CD14-positive monocyte (primary cell): Measurements from ENCODE around the gene CUBN. TPM values are rescaled to one million over a fixed set of nuclear protein-coding genes. Genes with fewer than 3 reads are reported as not detected.

ENCODE experiments used
- DNase-seq, 3 donors: peaks; one replicate each; pipeline ENCODE4 v3.0.0-alpha.2; 2011 to 2022
- H2AFZ ChIP-seq: 2 replicates; pipeline ENCODE4 v1.6.0; 2012; ENCODE audit warnings: mild to moderate bottlenecking, low read depth, low read length, inconsistent platforms; ENCODE audit not compliant: insufficient read depth, poor library complexity, severe bottlenecking
- H3K27ac ChIP-seq, 2 donors: 1 replicate in 1 of 2; 2 replicates in 1 of 2; pipeline ENCODE4 v1.5.1; 2012 to 2013; ENCODE audit warnings: low read length in 2 of 2, control low read depth in 1 of 2, inconsistent platforms in 1 of 2, low read depth in 1 of 2, mild to moderate bottlenecking in 1 of 2
- H3K27me3 ChIP-seq, 2 donors: one replicate each; pipeline versions ENCODE4 v1.6.0 to v1.6.1; 2011 to 2013; ENCODE audit warnings: low read length in 2 of 2; ENCODE audit not compliant: control insufficient read depth in 2 of 2, insufficient read depth in 2 of 2
- H3K36me3 ChIP-seq, 2 donors: replicated peaks in 1 of 2; 1 replicate in 1 of 2; 2 replicates in 1 of 2; pipeline versions ENCODE4 v1.5.1 to v1.6.1; 2012 to 2013; ENCODE audit warnings: low read length in 2 of 2, control low read depth in 1 of 2, inconsistent platforms in 1 of 2, mild to moderate bottlenecking in 1 of 2; ENCODE audit not compliant: insufficient read depth in 2 of 2, control insufficient read depth in 1 of 2
- H3K4me1 ChIP-seq, 2 donors: 1 replicate in 1 of 2; 2 replicates in 1 of 2; pipeline versions ENCODE4 v1.5.1 to v1.6.1; 2012 to 2013; ENCODE audit warnings: low read length in 2 of 2, control low read depth in 1 of 2, inconsistent platforms in 1 of 2, mild to moderate bottlenecking in 1 of 2, moderate library complexity in 1 of 2; ENCODE audit not compliant: insufficient read depth in 2 of 2, control insufficient read depth in 1 of 2
- H3K4me2 ChIP-seq: replicated peaks from 2 replicates; pipeline ENCODE3; 2012; ENCODE audit warnings: low read length, moderate library complexity, mild to moderate bottlenecking; ENCODE audit not compliant: poor library complexity, severe bottlenecking; ENCODE audit errors: extremely low read depth
- H3K4me3 ChIP-seq, 3 experiments: fragments of 200-600 bp in 1 of 3; sonication (generic) in 1 of 3; replicated peaks in 1 of 3; 1 replicate in 2 of 3; 2 replicates in 1 of 3; pipeline ENCODE4 v1.5.1; 2011 to 2013; ENCODE audit warnings: low read length in 3 of 3, mild to moderate bottlenecking in 3 of 3, control low read depth in 2 of 3, low read depth in 2 of 3, inconsistent platforms in 1 of 3, moderate library complexity in 1 of 3
- H3K79me2 ChIP-seq: 2 replicates; pipeline ENCODE4 v1.6.0; 2012; ENCODE audit warnings: mild to moderate bottlenecking, control low read depth, inconsistent platforms, low read length, moderate library complexity; ENCODE audit not compliant: insufficient read depth
- H3K9ac ChIP-seq: 2 replicates; pipeline ENCODE4 v1.6.0; 2017; ENCODE audit warnings: low read length, mild to moderate bottlenecking; ENCODE audit not compliant: insufficient read depth, poor library complexity, severe bottlenecking
- H3K9me3 ChIP-seq, 2 donors: replicated peaks in 1 of 2; 1 replicate in 1 of 2; 2 replicates in 1 of 2; pipeline versions ENCODE4 v1.5.1 to v1.6.1; 2012 to 2013; ENCODE audit warnings: low read length in 2 of 2, control low read depth in 1 of 2; ENCODE audit not compliant: control insufficient read depth in 1 of 2, insufficient read depth in 1 of 2
- H4K20me1 ChIP-seq: 2 replicates; pipeline ENCODE4 v1.6.0; 2012; ENCODE audit warnings: mild to moderate bottlenecking, low read length, control low read depth, moderate library complexity; ENCODE audit not compliant: insufficient read depth
- H3K27ac Mint-ChIP-seq, 7 donors: one replicate each; pipeline ENCODE4 v1.8.0; 2020; ENCODE audit warnings: mild to moderate bottlenecking in 7 of 7, mixed read lengths in 7 of 7, moderate library complexity in 6 of 7, inconsistent platforms in 2 of 7
- H3K27me3 Mint-ChIP-seq, 3 donors: one replicate each; pipeline ENCODE4 v1.8.0; 2021 to 2022; ENCODE audit warnings: low read depth in 3 of 3, mild to moderate bottlenecking in 3 of 3, mixed read lengths in 3 of 3, moderate library complexity in 3 of 3, inconsistent platforms in 1 of 3
- H3K36me3 Mint-ChIP-seq, 2 donors: one replicate each; pipeline ENCODE4 v1.8.0; 2020; ENCODE audit warnings: mixed read lengths in 2 of 2, inconsistent platforms in 1 of 2, mild to moderate bottlenecking in 1 of 2
- H3K4me1 Mint-ChIP-seq: one replicate; pipeline ENCODE4 v1.8.0; 2020; ENCODE audit warnings: mild to moderate bottlenecking, mixed read lengths
- H3K4me3 Mint-ChIP-seq, 2 donors: one replicate each; pipeline ENCODE4 v1.8.0; 2020; ENCODE audit warnings: mild to moderate bottlenecking in 2 of 2, mixed read lengths in 2 of 2, moderate library complexity in 1 of 2
- H3K9me3 Mint-ChIP-seq, 7 donors: one replicate each; pipeline ENCODE4 v1.8.0; 2020 to 2022; ENCODE audit warnings: mixed read lengths in 7 of 7, mild to moderate bottlenecking in 6 of 7, moderate library complexity in 6 of 7, inconsistent platforms in 2 of 7
- WGBS: methylation state at CpG from one replicate; pipeline ENCODE4 v1.1.5; 2013; ENCODE audit warnings: missing lambda C conversion rate; ENCODE audit not compliant: insufficient coverage; 5-methylcytosine and 5-hydroxymethylcytosine counted together
- intact Hi-C, 2 donors: fragments of 100-400 bp; cut with micrococcal nuclease; formaldehyde crosslinking; loops; one replicate each; pipeline versions ENCODE4 v1.15.0 to v1.15.1; 2023
- polyA plus RNA-seq, 3 donors: library from polyadenylated mRNA; depleted of rRNA in 1 of 3; unstranded in 2 of 3; stranded (reverse) in 1 of 3; fragments of 300-500 nt in 2 of 3; fragments of >200 nt in 1 of 3; fragmentation: Illumina TruSeq in 2 of 3; gene quantifications; 1 replicate in 2 of 3; 2 replicates in 1 of 3; pipeline ENCODE4 v1.2.3, GENCODE V29; 2012 to 2021
- TF ChIP-seq, protein P1 (sequence below): fragments of 200-600 bp; IDR thresholded peaks from one replicate; pipeline ENCODE4 v1.8.0; 2022; ENCODE audit warnings: antibody characterized with exemption, mild to moderate bottlenecking

CUBN gene
- polyA plus RNA-seq, 3 donors = 0.95 TPM; not detected in 2

DNA sequence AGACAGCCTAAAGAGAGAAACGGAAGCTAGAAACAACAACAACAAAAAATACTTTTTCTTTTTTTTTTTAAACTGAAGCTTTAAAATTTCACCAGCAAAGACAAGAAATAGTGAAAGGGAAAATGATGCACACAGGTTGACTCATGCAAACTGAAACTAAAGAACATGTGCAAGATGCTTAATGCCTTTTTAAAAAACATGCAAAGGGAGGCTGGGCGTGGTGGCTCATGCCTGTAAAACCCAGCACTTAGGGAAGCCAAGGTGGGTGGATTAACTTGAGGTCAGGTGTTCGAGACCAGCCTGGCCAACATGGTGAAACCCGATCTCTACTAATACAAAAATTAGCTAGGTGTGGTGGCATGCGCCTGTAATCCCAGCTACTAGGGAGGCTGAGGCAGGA is 15.1 kb upstream of the CUBN start:
- H3K4me3 Mint-ChIP-seq = no peak overlapping the region
- H3K4me1 ChIP-seq = no peaks in the 10 kb centered on the region
- intact Hi-C loops = no loop called here

DNA sequence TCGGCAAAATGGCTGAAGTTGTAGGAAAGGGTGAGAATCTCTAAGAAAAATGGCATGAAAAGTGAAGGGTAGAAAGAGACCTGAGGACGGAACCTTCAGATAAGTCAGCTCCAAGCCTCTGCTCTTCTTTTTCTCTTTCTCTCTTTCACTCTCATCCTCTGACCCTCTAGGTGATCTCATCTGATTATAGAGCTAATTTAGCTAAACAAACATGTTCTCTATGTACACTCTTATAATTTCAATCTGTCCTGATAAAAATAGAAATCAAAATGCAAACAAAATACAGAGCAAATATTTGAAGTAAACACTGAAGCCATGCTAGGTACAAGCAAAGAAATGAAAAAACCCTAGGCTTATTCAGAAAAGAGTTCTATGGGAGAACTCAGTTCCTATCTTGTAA is 14.4 kb upstream of the CUBN start:
- WGBS = 100% methylated on average over 1 of the region's 2 CpGs
- no peak overlapping the region for H3K4me3 Mint-ChIP-seq
- H3K9me3 Mint-ChIP-seq = peaks cover 0 to 7% (median 3%) of the 10 kb centered on the region in 7 donors
- H3K27me3 ChIP-seq = no peaks in the 10 kb centered on the region
- peaks cover 0 to 2% (median 0%) of the 10 kb centered on the region in 3 donors for H3K27me3 Mint-ChIP-seq
- H3K36me3 Mint-ChIP-seq = peaks cover 3 to 4% of the 10 kb centered on the region in 2 donors
- no peaks in the 10 kb centered on the region for H3K36me3 ChIP-seq
- no peak for DNase-seq
- H3K9ac ChIP-seq = no peak overlapping the region
- TF ChIP-seq, protein P1, sequence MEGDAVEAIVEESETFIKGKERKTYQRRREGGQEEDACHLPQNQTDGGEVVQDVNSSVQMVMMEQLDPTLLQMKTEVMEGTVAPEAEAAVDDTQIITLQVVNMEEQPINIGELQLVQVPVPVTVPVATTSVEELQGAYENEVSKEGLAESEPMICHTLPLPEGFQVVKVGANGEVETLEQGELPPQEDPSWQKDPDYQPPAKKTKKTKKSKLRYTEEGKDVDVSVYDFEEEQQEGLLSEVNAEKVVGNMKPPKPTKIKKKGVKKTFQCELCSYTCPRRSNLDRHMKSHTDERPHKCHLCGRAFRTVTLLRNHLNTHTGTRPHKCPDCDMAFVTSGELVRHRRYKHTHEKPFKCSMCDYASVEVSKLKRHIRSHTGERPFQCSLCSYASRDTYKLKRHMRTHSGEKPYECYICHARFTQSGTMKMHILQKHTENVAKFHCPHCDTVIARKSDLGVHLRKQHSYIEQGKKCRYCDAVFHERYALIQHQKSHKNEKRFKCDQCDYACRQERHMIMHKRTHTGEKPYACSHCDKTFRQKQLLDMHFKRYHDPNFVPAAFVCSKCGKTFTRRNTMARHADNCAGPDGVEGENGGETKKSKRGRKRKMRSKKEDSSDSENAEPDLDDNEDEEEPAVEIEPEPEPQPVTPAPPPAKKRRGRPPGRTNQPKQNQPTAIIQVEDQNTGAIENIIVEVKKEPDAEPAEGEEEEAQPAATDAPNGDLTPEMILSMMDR = no peak
- H3K4me1 ChIP-seq = no peaks in the 10 kb centered on the region
- H4K20me1 ChIP-seq = no peaks in the 10 kb centered on the region
- no peak overlapping the region for H3K27ac ChIP-seq
- H3K4me1 Mint-ChIP-seq = peaks cover 3% of the 10 kb centered on the region
- no peak overlapping the region for H3K4me2 ChIP-seq
- intact Hi-C loops = no loop called here
- no peaks in the 10 kb centered on the region for H3K79me2 ChIP-seq
- no peak overlapping the region for H3K27ac Mint-ChIP-seq
- no peak overlapping the region for H2AFZ ChIP-seq
- peaks cover 0 to 4% of the 10 kb centered on the region in 2 donors for H3K9me3 ChIP-seq
- H3K4me3 ChIP-seq = no peak overlapping the region

More for the DNA sequence above, 15.1 kb upstream of the CUBN start:
- H2AFZ ChIP-seq = no peak overlapping the region
- Mint-ChIP-seq H3K36me3 (peaks cover 3 to 7% of the 10 kb centered on the region in 2 donors), H3K27ac (no peak overlapping the region), H3K4me1 (peaks cover 3% of the 10 kb centered on the region), H3K27me3 (peaks cover 0 to 2% (median 0%) of the 10 kb centered on the region in 3 donors), H3K9me3 (peaks cover 0 to 7% (median 3%) of the 10 kb centered on the region in 7 donors)
- H4K20me1 ChIP-seq = no peaks in the 10 kb centered on the region
- H3K36me3 ChIP-seq = no peaks in the 10 kb centered on the region
- H3K79me2 ChIP-seq = no peaks in the 10 kb centered on the region
- DNase-seq = no peak
- no peak overlapping the region for H3K9ac ChIP-seq
- H3K4me3 ChIP-seq = no peak overlapping the region
- H3K27ac ChIP-seq = no peak overlapping the region
- TF ChIP-seq, protein P1 = no peak
- 100% methylated on average over 1 of the region's 5 CpGs for WGBS
- H3K9me3 ChIP-seq = peaks cover 0 to 4% of the 10 kb centered on the region in 2 donors
- no peak overlapping the region for H3K4me2 ChIP-seq
- H3K27me3 ChIP-seq = no peaks in the 10 kb centered on the region
